Measurements from ENCODE around the gene THAP9.
"Not testable (repeated sequence)": the region's sequence is repeated elsewhere in the genome, so short reads cannot be mapped to it uniquely, and the experiment has no call there.

The THAP9 gene

GRCh38 chr4:82892467-82892802 lies 8.1 kb upstream of the THAP9 start:
- no peak for DNase-seq

GRCh38 chr4:82893942-82894341 lies 6.6 kb upstream of the THAP9 start:
- no peak for DNase-seq

GRCh38 chr4:82896755-82897154 lies 3.8 kb upstream of the THAP9 start:
- peak in 2 of 56 donors; percentile 5 to 14 for DNase-seq

GRCh38 chr4:82898322-82899243 lies 2.0 kb upstream of the THAP9 start:
- no peak for DNase-seq

GRCh38 chr4:82899374-82900065 lies 1.0 kb upstream of the THAP9 start:
- no peak for DNase-seq

GRCh38 chr4:82900066-82900410 lies 497 bp upstream of the THAP9 start:
- DNase-seq: no peak

- no peak for DNase-seq
Observed at GRCh38 chr4:82901183-82901718, 716 bp downstream of the THAP9 start.

GRCh38 chr4:82903737-82904136 lies 3.2 kb downstream of the THAP9 start:
- no peak for DNase-seq

GRCh38 chr4:82905205-82905604 lies 4.7 kb downstream of the THAP9 start:
- no peak for DNase-seq

GRCh38 chr4:82906469-82906868 lies 5.9 kb downstream of the THAP9 start:
- no peak for DNase-seq

GRCh38 chr4:82909326-82909725 lies 8.8 kb downstream of the THAP9 start:
- DNase-seq: no peak

GRCh38 chr4:82913305-82913704 lies 12.8 kb downstream of the THAP9 start:
- no peak for DNase-seq

- DNase-seq: not testable (repeated sequence)
Observed at GRCh38 chr4:82913968-82914367, 13.4 kb downstream of the THAP9 start.

- DNase-seq: peak in 9 of 56 donors; percentile 1 to 29 (median 3)
Observed at GRCh38 chr4:82918091-82918490, 17.6 kb downstream of the THAP9 start.

- DNase-seq: no peak
Observed at GRCh38 chr4:82919386-82919785, 18.9 kb downstream of the THAP9 start.

- DNase-seq: no peak
Observed at GRCh38 chr4:82921795-82922194, 21.3 kb downstream of the THAP9 start.

GRCh38 chr4:82930848-82931755 lies 30.6 kb downstream of the THAP9 start:
- DNase-seq: no peak

GRCh38 chr4:82934441-82934840 lies 33.9 kb downstream of the THAP9 start:
- DNase-seq: no peak

GRCh38 chr4:82939414-82939813 lies 38.9 kb downstream of the THAP9 start:
- no peak for DNase-seq

GRCh38 chr4:82947498-82947897 lies 47.0 kb downstream of the THAP9 start:
- DNase-seq: no peak

GRCh38 chr4:82948647-82949204 lies 48.2 kb downstream of the THAP9 start:
- DNase-seq: no peak
